ENCODE results near the gene DPP6.
"Not testable (repeated sequence)": the region's sequence is repeated elsewhere in the genome, so short reads cannot be mapped to it uniquely, and the experiment has no call there.

DPP6 gene

DNA sequence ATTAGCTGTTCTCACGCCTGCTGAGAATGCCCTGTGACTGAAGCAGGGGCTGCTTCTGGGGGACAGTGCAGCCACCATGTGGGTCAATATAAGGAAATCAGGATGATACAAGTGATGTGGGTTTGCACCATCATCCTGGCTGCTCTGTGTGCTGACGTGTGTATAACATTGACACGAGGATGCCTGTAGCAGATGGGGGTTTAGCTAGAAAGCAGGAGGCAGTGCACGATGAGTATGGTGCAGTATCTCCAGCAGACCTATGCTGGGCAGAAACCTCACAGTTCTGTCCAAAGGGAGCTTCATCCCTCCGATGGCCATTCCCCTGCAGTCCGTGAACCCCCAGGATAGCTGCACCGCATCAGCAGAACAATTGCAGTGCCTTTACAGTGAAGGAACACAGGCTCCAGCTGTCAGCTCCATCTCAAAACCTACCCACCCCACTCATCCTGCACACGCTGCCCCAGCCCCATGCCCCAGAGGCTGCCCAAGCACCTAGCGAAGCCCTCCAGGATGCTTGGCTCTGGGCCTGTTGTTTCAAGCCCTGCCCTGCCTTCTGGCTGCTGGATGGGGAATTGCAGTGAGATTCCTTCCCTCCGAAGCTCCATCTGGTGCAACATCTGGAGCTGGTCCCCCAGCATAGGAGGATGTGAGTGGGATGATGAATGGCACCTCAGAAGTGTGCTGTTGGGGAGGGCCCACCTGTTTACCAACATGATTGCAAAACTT lies 96.8 kb downstream of the DPP6 start:
- not testable (repeated sequence) for DNase-seq

DNA sequence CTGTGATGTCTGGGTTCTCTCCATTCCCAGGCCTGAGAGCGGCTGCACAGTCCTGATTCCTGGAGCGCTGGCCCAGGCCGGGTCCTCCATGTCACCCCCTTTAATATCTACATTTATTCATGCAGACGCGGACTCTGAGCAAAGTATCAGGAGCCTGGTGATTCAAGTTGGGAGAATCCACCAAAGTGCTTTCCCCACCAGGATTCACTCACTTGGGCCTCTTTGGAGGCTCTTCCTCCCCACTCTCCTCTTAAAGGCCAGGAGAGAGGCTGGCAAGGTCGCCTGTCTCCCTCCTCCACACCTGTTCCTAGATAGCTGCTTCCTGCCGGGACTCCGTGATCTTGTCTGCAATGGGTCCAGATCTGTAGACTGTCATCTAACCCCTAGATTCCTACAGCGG lies 98.5 kb downstream of the DPP6 start:
- not testable (repeated sequence) for DNase-seq

DNA sequence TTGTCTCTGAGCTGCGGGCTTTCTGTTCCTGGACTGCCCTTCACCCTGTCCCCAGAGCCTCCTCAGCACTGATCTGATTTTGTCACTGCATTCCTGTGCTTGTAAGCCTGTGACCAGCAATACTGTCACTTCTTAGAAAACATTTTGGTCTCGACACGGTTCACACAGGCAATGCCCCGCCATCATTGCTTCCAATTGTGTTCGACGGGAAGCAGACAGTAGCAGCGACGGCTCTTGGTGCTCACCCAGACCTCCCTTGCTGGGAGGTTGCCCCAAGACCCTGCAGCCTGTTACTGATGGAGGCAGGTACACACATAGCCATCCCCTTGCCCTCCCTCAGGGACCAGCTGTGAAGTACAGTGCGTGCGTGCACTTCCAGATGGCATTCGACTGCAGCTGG lies 99.1 kb downstream of the DPP6 start:
- DNase-seq = not testable (repeated sequence)

DNA sequence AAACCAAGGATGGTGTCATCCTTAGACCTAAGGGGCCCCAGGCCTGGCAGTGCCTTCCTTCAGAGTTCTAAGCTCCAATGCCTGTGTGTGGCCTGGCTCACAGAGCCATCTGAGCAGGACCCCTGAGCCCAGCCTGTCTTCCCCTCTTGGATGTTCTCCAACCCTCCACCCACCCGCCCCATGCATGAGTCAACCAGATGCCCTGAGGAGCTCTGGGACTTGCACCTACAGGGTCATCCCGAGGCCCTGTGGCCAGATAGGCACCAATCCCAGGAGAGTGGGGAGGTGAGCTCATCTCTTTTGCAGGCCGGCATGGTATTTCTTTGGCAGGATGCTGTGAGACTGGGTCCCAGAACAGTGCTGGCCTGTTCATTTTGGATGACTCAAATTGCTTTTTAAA lies 103.7 kb downstream of the DPP6 start:
- DNase-seq = peak in 1 of 56 donors; percentile 14

DNA sequence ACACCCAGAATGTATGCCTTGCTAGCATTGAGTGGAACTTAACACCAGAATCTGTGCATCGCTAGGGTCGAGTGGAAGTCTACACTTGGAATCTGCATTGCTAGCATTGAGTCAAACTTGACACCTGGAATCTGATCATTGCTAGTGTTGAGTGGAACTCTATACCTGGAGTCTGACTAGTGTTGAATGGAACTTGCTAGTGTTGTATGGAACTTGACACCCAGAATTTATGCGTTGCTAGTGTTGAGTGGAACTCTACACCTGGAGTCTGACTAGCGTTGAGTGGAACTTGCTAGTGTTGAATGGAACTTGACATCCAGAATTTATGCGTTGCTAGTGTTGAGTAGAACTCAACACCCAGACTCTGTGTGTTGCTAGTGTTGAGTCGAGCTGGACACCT lies 110.7 kb downstream of the DPP6 start:
- DNase-seq = not testable (repeated sequence)

DNA sequence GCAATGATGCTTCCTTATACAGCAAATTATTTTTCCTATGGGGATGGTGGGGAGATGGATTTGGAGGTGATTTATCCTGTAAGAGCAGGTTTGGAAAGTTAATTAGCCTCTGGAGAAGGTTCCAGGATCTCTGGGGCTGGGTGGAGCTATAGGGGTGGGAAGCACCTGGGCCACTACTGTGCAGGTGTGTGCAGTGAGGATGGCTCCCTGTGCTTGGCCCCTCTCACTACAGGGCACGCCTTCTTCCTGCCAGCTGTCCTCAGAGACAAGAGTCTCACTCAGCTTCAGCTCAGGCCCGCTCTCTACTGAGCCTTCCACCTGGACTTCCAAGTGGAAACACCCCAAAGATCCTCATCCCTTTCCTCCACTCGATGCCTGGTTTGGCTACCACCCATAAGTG lies 111.4 kb downstream of the DPP6 start:
- DNase-seq = not testable (repeated sequence)

DNA sequence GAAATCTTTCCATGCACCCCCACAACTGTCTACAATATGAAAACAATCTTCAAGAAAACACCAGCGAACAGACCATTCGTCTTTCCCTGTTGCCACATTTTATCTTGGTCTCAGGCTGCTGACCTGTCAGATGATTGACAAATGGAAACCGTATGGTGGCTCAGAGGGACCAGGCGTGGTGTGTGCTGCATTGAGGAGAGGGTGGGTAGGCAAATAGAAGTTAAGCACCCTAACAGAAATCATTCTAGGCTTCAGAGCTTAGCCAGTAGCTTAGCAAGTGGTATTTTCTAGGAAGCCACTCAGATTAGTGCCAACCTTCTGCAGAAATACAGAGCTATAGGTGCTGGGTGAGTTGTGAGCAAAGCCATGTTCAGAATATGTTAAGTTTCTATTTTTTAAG lies 114.9 kb downstream of the DPP6 start:
- DNase-seq = no peak

DNA sequence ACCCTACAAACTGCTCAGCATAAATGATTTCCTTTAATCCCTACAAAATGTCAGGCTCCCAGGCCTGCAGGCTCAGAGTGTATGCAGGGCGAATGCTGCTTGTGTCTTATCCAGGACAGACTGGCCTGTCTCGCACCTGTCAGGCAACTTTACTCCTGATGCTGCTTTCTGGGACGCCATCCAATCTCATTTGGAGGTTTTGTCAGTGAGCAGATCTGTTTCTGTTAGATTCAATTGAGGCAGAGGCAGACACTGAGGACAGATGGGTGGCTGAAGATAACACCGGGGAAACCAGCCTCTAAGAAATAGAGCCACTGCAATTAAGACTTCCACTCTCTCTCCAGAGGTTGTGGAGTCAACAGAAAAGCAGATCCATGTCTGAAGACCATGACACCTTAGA lies 115.6 kb downstream of the DPP6 start:
- DNase-seq = no peak

DNA sequence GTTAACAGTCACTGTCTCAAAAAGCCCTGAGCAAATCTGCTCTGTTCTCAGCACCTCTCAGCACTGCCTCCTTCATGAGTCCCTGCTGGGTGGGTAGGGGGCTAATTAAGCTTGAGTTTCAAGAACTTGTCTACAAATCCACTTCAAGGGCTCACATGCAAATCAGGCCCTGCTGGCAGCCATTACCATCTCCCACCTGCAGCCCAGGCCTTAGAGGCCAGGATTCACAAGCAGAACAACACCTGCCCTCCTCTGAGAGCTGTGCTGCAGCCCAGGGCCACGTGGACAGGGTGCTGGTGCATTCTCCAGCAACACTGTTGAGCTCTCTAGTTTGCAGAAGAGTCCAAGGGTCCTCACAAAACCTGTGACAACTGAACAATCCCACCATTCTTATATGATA lies 119.2 kb downstream of the DPP6 start:
- DNase-seq = no peak

DNA sequence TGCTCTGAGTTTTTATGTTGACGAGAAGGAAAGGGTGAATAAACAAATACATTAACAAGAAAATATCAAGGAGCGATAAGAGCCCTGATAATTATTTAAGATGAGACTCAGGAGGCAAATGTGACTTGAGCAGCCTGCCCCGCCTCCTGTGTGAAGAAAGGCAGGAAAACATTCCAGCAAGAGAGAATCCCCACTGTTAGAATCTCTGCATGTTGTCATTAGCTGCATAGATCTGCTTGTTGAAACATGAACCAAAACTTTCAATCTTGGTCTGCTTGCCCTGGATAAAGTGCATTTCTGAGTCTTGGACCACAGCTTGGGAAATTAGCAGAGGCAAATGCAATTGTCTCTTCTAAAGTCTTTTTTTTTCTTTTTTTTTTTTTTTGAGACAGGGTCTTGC lies 120.0 kb downstream of the DPP6 start:
- no peak for DNase-seq

DNA sequence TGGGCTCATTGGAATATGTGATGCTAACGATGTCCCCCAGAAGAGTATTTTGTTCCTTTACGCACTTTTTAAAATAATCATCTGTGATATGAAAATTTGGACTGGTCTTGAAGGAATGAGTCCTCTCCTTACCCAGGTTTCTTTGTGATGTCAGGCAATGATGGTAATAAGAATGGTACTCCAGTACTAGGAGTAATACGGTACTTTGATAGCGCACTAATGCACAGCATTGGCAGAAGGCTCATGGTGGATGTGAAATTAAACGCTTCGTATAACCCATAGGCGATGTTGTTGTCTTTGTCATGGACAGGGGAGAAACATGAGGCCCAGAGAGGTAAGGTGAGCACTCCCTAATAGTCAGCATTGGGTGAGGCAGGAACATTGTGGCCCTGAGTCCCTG lies 125.4 kb downstream of the DPP6 start:
- no peak for DNase-seq

DNA sequence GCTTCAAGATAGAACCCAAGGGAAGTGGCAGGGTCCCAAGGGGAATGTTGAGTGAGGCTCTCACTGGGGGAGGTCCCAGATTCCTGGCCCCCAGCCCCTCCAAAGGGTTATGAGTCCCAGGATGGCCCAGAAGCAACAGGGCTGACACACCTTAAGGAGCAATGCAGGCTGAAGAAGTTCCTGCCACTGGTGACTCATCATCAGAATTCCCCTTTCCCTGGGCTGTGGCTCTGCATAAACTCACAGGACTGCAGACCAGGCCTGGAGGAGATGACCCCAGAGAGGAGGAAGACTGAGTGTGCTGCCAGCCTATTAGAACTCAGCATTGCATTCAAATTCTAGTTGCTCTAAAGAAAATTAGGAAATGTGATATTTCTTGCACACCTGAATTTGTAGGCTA lies 126.7 kb downstream of the DPP6 start:
- DNase-seq = no peak

DNA sequence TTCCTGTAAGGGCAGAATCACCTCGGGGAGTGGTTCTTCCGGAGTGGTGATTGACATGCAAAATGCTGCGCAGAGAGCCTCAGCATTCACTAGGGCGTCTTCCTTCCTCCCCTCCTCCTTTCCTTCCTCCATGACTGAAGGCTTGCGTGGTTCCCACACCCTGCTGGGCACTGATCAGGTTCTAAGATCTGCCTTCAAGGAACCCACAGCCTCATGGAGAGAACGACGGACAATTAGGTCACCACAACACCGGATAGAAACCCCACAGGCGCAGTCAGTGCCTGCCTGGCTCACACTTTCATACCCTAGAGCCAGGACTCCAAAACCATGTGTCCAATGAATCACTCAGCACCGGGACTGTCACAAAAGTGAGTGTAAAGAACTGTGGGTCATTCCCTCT lies 131.3 kb downstream of the DPP6 start:
- no peak for DNase-seq

DNA sequence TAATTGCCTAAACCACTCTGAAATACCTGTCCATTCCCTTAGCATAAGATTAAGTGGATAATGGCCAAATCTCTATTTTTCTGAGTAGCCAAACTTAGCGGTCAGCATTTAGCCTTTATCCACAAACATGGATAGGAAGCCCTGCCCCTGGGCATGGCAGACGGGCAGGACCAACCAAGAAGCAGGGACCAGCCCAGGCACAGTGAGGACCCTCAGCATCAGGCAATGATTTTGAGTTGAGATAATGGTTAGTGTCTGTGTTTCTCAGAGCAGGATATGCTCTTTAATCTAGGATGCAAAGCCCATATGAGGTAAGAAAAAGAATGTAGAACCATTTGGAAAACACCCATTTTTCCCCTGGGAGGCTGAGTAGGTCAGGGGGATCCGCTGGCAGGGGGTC lies 131.7 kb downstream of the DPP6 start:
- no peak for DNase-seq

DNA sequence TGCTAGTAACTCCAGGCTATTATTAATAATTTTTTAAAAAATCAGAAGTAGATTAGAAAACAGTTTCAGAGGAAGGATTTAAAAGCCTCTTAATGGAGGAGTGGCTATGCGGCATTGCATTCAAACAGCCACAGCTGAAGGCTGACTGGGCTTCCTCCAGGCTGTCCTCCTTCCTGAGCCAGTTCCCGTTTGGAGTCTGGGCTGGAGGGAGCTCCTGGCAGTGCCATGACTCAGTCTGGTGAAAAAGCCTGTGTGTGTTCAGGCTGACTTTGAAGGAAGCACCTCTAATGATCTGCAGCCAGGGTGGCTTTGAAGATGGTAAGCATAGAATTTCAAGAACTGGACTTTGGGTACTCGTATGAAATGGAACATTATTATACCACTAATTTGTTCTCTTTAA lies 134.6 kb downstream of the DPP6 start:
- DNase-seq = no peak

DNA sequence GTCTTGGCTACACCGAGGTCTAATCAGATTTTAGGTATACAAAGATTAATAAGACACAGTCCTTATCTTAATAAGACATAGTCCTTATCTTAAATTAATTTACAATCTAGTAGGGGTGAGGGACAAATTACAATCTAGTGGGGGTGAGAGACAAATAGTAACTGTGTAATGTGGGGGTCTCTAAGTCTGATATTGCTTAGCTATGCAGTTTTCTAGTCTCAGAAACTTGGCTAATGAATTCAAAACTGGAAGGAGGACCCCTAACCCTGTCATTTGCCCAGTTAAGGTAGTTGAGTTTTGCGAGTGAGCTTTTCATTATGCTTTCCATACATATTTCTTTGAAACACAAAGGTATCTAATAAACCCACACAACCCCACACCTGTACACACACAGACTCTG lies 136.1 kb downstream of the DPP6 start:
- DNase-seq = no peak

DNA sequence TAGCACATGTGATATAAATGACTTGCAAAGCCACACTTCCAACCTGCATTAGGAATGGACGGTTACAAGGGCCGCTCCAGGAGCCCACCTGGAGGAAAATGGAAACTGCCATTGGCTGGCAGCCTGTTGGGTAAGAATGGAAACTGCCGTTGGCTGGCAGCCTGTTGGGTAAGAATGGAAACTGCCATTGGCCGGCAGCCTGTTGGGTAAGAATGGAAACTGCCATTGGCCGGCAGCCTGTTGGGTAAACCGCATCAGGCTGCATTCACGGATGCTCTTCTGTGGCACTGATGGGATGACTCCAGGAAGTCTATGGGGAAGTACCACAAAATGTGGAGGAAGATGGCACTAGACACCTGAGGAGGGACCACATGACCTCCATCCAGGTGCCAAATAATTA lies 143.1 kb downstream of the DPP6 start:
- DNase-seq = no peak

DNA sequence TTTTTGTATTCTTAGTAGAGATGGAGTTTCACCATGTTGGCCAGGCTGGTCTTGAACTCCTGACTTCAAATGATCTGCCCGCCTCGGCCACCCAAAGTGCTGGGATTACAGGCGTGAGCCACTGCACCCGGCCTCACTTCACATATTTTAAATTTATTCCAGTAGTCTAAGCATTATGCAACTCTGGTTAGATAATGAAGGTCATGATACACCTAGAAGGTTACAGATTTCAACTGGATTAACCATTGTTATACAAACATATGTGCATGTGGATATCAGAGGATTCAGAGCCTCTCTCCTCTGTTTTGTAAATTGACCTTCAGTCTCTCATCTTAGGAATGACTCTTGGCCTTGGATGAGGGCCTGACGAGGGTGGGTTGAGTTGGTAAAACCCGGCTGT lies 146.3 kb downstream of the DPP6 start:
- DNase-seq = no peak

DNA sequence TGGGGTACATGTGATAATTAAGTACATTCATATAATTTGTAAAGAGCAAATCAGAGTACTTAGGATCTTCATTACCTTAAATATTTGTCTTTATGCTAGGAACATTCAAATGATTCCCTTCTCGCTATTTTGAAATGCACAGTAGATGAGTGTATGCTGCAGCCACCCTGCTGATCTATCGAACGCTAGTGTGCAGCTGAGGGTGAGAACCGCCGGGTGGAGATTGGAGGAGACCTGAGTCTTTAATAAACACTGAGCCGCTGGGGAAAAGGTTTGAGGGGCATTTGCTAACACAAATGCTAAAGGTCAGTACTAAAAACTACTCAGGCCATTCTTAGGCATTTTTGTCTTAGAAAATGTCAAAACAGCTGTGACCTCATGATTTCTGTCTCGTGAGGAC lies 148.0 kb downstream of the DPP6 start:
- no peak for DNase-seq

DNA sequence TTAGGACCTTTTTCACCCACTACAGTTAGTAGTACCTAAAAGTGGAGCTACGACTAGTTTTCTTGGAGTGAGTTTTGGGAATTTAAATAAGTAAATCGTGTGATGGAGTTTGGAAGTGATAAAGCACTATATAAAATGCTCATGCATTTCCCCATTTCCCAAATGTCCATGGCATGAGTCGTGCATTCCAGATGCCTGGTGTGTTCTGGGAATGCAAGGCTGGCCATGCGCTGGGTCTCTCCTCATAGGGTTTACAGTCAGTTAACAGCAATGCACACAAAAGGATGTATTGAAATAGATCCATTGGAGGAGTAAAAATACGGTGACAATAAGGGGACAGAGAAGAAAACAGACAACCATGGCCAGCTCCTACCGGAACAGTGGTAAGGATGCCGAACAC lies 149.8 kb downstream of the DPP6 start:
- DNase-seq = no peak

DNA sequence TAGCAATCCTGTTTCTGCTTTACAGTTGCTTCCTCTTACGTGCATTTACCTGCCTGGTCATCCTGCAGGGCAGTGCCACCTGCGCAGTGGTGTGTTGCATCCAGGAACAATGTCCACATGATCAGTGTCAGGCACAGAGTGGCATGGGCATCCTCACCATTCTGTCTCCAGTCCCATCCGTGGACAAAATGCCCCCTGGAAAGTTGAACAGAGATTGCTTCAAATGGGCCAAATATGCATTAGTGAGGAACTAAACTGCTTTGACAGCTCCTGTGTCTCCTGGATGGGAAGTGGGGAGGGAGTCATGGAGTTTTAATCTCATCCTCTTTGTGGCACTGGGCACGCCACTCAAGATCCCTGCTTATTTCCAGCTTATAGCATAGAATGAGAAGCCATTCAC lies 151.8 kb downstream of the DPP6 start:
- no peak for DNase-seq

DNA sequence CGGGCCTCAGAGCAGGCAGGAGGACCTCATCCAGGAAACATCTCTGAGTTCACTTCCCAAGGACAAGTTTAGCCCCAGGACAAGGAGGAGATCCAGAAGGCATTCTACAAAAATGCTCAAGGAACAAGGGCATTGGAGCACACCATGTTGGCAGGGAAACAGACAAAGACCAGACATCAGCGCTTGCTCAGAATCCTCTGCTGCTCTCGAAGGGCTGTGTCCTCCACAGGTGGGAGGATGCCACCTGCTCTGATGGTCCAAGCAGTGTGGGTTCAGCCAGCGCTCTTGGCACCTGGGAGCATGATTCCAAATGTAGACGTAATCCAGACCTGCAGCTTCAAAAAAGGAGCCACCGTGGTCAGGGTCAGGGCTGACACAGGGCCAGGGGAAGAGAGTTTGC lies 160.7 kb downstream of the DPP6 start:
- no peak for DNase-seq

DNA sequence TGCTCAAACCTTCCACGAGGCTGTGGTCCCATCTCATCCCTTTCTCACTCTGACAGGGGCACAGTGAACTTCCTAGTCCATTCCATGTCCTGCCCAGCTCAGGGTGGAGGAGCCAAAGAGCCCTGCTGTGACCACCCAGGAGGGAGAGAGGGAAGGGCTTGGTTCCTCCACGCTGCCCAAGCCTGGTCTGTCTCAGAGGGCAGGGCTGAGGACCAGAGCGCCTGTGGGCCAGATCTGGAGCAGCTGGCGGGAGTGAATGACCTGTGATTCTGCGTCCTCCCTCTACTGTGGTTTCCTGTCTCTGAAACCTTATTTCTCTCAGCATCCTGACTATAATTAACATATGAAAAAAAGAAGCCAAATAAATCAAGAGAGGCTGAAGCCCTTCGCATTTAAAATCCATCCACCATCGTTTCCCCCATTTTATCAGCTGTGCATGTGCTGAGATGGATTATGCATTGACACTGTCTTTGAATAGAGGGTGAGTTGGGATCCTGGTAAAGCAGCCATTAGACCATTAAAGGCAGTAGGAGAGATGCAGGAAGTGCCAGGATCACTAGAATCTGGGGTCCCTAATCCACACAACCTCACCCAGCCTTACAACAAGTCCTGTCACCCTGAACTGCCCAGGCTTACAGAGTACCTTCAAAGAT lies 165.6 kb downstream of the DPP6 start:
- no peak for DNase-seq

DNA sequence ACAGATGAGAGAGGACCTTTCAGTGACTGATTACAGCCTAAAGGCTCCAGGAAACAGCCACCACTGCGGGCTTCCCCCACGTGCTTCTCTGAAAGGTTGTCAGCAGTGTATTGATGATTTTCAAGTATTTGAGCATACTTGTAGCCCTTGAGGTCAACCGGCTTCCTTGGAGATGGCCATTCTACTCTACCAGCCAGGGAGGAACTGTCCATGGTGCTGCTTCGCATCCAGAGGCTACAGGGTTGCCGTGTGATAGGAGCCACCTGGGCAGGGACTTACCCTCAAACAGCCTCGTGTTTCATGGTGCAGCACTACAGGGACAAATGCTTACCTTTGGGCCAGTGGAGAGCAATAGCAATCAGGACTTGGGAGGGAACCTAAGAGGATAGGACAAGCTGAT lies 179.5 kb downstream of the DPP6 start:
- no peak for DNase-seq
